ENCODE measurements around the gene CTDSP1. TPM values are rescaled to one million over a fixed set of nuclear protein-coding genes. Genes with fewer than 3 reads are reported as not detected.

CTDSP1 gene
- polyA plus RNA-seq, 2 of the 4 experiments (the other 2 are of a cell fraction) = 39.5 to 50.3 TPM

DNA sequence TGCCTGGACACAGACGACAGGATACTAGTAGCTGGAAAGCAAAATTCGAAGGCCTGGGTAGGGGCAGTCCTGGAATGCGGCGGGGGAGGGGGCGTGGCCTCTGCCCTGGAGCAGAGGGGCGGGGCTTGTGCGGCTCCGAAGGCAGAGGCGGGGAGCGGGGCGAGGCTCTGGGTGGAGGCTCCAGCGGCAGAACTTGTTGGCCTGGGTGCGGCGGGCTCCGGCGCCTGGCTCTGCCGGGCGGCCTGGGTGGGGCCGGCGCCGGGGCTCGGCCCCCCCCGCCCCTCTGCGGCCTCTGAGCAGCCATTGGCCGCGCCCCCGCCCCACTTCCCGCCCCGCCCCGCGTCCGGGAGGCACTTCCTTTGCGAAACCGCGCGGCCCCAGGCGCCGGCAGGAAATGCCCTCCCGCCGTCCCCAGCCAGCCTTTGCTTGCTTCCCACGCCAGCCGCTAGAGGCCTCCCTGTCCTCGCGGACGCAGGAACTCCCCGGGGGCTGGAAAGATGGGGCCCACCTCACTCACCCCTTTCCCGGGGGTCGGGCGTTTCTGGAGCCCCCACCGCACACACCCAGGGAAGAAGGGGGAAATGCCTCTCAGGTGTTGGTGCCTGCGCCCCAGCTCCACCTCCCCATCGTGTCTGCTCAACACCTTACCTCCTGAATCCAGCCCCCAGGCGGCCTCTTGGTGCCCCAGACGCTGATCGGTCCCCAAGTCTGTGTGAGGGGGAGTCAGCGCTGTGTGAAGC, 6.7 kb downstream of the CTDSP1 start (continued):
- TF ChIP-seq, protein P1, sequence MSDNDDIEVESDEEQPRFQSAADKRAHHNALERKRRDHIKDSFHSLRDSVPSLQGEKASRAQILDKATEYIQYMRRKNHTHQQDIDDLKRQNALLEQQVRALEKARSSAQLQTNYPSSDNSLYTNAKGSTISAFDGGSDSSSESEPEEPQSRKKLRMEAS (IDR thresholded peaks at IDR 0.05) = peak; percentile 38
- peak; percentile 18 for TF ChIP-seq GATA3 (IDR thresholded peaks at IDR 0.05; ENCODE audit: borderline replicate concordance)
- peak; percentile 42; the same call in 1 of the 2 replicates for TF ChIP-seq POLR2AphosphoS2 (conservative IDR thresholded peaks at IDR 0.05; ENCODE audit: low read length)

DNA sequence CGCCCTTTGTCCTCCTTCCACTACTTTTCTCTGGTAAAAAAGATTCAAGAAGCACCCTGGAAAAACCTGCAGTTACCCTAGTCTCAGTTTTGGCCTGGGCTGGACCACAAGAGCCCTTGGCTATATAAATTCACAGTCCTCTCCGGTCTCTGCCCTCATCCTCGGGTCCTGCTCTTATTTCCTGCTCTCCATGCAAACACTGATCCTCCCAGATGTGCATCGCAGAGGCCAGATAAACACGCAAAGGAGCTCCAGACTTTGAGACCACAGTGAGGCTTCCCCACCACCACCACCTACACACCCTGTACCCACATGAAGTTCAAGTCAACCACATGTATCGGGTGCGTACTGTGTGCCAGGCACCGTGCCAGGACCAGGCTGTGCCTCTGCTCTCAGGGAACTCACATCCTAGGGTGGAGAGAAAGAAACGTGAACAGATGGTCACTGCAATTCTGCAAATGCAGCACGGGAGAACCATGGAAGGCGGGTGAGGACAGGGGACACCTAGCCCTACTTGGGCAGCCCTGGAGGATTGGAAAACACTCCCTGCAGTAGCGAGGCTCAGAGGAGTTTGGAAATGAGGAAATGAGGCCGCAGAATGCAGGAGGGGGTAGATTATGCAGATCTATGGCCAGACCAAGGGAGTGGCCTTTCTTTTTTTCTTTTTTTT, 7.4 kb downstream of the CTDSP1 start:
- H3K4me3 ChIP-seq = peak overlapping the region; percentile 40
- peaks cover 20% of the 10 kb centered on the region for H3K4me1 ChIP-seq
- CTCF ChIA-PET = interaction anchor here (1.0 to 1.6 kb wide), 5 partner anchors 13 to 241 kb away, joined by 4 to 6 read pairs (median 4); no protein-coding TSS in a partner anchor
- POLR2A ChIA-PET = interaction anchor here (1.5 kb wide), 1 partner anchor 10 kb away, joined by 7 read pairs; no protein-coding TSS in a partner anchor
- ATAC-seq = peak; percentile 18 to 22; a peak in 5 of 6 replicates
- H3K9me3 ChIP-seq = no peaks in the 10 kb centered on the region
- no peak for DNase-seq (ENCODE audit: low read depth in 1 of 2, low spot score in 1 of 2)
- peak overlapping the region; percentile 85 for H3K4me2 ChIP-seq
- H3K27ac ChIP-seq = peak overlapping the region; percentile 85 to 90
- no peak for FAIRE-seq
- WGBS (ENCODE audit: missing lambda C conversion rate) = 58% methylated on average over 13 of the region's 13 CpGs
- TF ChIP-seq, protein P2, sequence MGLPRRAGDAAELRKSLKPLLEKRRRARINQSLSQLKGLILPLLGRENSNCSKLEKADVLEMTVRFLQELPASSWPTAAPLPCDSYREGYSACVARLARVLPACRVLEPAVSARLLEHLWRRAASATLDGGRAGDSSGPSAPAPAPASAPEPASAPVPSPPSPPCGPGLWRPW (IDR thresholded peaks at IDR 0.05) = no peak
- TF ChIP-seq HEYL (CRISPR knock-in tag; IDR thresholded peaks at IDR 0.05) (no peak), MYC (IDR thresholded peaks at IDR 0.05; ENCODE audit: borderline replicate concordance, low read length) (no peak), CBX2 (IDR thresholded peaks at IDR 0.05; ENCODE audit: borderline replicate concordance, low read depth) (no peak), ZC3H11A (IDR thresholded peaks at IDR 0.05) (no peak), ZSCAN20 (CRISPR knock-in tag; IDR thresholded peaks at IDR 0.05) (no peak), POLR2A (IDR thresholded peaks at IDR 0.05; ENCODE audit: low read length) (no peak), NR3C1 (IDR thresholded peaks at IDR 0.05) (no peak), SREBF2 (IDR thresholded peaks at IDR 0.05) (no peak), EP300 (IDR thresholded peaks at IDR 0.05) (no peak), POLR2AphosphoS2 (conservative IDR thresholded peaks at IDR 0.05; ENCODE audit: low read length) (no peak), HOXB5 (CRISPR knock-in tag; IDR thresholded peaks at IDR 0.05) (no peak), HOXB13 (CRISPR knock-in tag; IDR thresholded peaks at IDR 0.05; ENCODE audit: low read depth) (no peak), CEBPB (IDR thresholded peaks at IDR 0.05) (no peak)
- TF ChIP-seq, protein P1 (IDR thresholded peaks at IDR 0.05) = no peak

DNA sequence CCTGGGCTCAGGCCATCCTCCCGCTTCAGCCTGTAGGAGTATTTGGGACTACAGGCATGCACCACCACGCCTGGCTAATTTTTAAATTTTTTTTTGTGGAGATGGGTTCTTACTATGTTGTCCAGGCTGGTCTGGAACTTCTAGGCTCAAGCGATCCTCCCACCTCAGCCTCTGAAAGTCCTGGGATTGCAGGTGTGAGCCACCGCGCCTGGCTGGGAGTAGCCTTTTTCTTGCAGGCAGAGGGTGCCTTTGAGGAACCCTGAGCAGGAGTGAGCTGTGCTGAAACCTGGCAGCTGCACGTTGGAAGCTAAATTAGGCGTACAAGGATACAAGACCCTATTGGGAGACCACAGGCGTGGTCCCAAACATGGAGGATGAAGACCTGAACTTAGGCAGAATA, 8.0 kb downstream of the CTDSP1 start:
- WGBS (ENCODE audit: missing lambda C conversion rate) = 95% methylated on average over 8 of the region's 8 CpGs
- H3K4me1 ChIP-seq = peaks cover 20% of the 10 kb centered on the region
- DNase-seq (ENCODE audit: low read depth in 1 of 2, low spot score in 1 of 2) (no peak), FAIRE-seq (no peak), ATAC-seq (no peak)
- no peaks in the 10 kb centered on the region for H3K9me3 ChIP-seq
- H3K4me2 ChIP-seq = no peak overlapping the region
- ChIA-PET CTCF (interaction anchor here (0.7 to 4.2 kb wide), 3 partner anchors 9 to 59 kb away, joined by 3 to 14 read pairs (median 5); no protein-coding TSS in a partner anchor), POLR2A (no interaction called here)
- H3K27ac ChIP-seq = no peak overlapping the region
- H3K4me3 ChIP-seq = no peak overlapping the region
- TF ChIP-seq ZNF302 (CRISPR knock-in tag; IDR thresholded peaks at IDR 0.05) = no peak
- TF ChIP-seq, protein P3, sequence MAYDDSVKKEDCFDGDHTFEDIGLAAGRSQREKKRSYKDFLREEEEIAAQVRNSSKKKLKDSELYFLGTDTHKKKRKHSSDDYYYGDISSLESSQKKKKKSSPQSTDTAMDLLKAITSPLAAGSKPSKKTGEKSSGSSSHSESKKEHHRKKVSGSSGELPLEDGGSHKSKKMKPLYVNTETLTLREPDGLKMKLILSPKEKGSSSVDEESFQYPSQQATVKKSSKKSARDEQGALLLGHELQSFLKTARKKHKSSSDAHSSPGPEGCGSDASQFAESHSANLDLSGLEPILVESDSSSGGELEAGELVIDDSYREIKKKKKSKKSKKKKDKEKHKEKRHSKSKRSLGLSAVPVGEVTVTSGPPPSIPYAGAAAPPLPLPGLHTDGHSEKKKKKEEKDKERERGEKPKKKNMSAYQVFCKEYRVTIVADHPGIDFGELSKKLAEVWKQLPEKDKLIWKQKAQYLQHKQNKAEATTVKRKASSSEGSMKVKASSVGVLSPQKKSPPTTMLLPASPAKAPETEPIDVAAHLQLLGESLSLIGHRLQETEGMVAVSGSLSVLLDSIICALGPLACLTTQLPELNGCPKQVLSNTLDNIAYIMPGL (CRISPR knock-in tag; IDR thresholded peaks at IDR 0.05; ENCODE audit: borderline replicate concordance) = no peak
- TF ChIP-seq, protein P4, sequence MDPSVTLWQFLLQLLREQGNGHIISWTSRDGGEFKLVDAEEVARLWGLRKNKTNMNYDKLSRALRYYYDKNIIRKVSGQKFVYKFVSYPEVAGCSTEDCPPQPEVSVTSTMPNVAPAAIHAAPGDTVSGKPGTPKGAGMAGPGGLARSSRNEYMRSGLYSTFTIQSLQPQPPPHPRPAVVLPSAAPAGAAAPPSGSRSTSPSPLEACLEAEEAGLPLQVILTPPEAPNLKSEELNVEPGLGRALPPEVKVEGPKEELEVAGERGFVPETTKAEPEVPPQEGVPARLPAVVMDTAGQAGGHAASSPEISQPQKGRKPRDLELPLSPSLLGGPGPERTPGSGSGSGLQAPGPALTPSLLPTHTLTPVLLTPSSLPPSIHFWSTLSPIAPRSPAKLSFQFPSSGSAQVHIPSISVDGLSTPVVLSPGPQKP (IDR thresholded peaks at IDR 0.05; ENCODE audit: low read depth, low read length) = no peak
- no peak for TF ChIP-seq ZSCAN20 (CRISPR knock-in tag; IDR thresholded peaks at IDR 0.05)
- no peak for TF ChIP-seq MAFK (IDR thresholded peaks at IDR 0.05; ENCODE audit: partially characterized antibody)
- no peak for TF ChIP-seq KDM5A (IDR thresholded peaks at IDR 0.05)
- TF ChIP-seq, protein P5, sequence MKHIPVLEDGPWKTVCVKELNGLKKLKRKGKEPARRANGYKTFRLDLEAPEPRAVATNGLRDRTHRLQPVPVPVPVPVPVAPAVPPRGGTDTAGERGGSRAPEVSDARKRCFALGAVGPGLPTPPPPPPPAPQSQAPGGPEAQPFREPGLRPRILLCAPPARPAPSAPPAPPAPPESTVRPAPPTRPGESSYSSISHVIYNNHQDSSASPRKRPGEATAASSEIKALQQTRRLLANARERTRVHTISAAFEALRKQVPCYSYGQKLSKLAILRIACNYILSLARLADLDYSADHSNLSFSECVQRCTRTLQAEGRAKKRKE (CRISPR knock-in tag; IDR thresholded peaks at IDR 0.05; ENCODE audit: low read depth) = no peak
- TF ChIP-seq RAD21 (conservative IDR thresholded peaks at IDR 0.05 in 1 of 2, IDR thresholded peaks at IDR 0.05 in 1 of 2) = no peak
- no peak for TF ChIP-seq FOXS1 (CRISPR knock-in tag; IDR thresholded peaks at IDR 0.05)
- TF ChIP-seq, protein P6, sequence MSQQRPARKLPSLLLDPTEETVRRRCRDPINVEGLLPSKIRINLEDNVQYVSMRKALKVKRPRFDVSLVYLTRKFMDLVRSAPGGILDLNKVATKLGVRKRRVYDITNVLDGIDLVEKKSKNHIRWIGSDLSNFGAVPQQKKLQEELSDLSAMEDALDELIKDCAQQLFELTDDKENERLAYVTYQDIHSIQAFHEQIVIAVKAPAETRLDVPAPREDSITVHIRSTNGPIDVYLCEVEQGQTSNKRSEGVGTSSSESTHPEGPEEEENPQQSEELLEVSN (IDR thresholded peaks at IDR 0.05; ENCODE audit: borderline replicate concordance, low read depth) = no peak
- TF ChIP-seq NPAS2 (CRISPR knock-in tag; IDR thresholded peaks at IDR 0.05; ENCODE audit: borderline replicate concordance) = no peak
- TF ChIP-seq CHD4 (IDR thresholded peaks at IDR 0.05; ENCODE audit: borderline replicate concordance) = no peak
- no peak for TF ChIP-seq POLR2A (IDR thresholded peaks at IDR 0.05; ENCODE audit: low read length)
- TF ChIP-seq TFCP2L1 (CRISPR knock-in tag; IDR thresholded peaks at IDR 0.05) = no peak
- TF ChIP-seq JUN (IDR thresholded peaks at IDR 0.05) = no peak
- TF ChIP-seq HEYL (CRISPR knock-in tag; IDR thresholded peaks at IDR 0.05) = no peak
